Astrocyte (in vitro differentiated cells and primary cell): ENCODE results near the gene ZFYVE21.

Experiments
- EZH2 ChIP-seq: IDR thresholded peaks from 2 replicates; pipeline ENCODE4 v1.6.1; 2012; ENCODE audit warnings: mild to moderate bottlenecking, low read length, inconsistent platforms; ENCODE audit not compliant: insufficient read depth
- TF ChIP-seq, protein P1 (sequence below): IDR thresholded peaks from 2 replicates; pipeline ENCODE4 v1.5.1; 2011; ENCODE audit warnings: low read depth, mild to moderate bottlenecking, inconsistent platforms, low read length, moderate library complexity; ENCODE audit not compliant: insufficient read depth

DNA sequence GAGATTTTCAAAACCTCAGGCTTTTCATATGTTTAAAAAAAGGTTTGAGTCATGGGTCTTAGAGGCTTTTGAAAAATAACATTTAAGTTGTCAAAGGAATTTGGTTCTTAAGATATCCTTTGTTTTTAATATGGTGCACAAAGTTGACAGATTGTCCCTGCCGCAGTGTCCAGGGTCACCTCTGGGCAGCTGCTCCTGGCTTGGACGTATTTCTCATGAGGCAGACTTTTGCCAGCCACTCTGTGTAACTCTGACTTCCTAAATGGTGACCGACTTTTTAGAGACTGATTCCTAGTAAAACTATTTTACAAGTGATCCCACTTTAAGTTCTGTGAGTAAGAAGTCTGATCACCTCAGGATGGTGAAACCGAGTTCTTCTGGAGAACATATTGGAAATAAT, 27.9 kb upstream of the ZFYVE21 start:
- TF ChIP-seq, protein P1, sequence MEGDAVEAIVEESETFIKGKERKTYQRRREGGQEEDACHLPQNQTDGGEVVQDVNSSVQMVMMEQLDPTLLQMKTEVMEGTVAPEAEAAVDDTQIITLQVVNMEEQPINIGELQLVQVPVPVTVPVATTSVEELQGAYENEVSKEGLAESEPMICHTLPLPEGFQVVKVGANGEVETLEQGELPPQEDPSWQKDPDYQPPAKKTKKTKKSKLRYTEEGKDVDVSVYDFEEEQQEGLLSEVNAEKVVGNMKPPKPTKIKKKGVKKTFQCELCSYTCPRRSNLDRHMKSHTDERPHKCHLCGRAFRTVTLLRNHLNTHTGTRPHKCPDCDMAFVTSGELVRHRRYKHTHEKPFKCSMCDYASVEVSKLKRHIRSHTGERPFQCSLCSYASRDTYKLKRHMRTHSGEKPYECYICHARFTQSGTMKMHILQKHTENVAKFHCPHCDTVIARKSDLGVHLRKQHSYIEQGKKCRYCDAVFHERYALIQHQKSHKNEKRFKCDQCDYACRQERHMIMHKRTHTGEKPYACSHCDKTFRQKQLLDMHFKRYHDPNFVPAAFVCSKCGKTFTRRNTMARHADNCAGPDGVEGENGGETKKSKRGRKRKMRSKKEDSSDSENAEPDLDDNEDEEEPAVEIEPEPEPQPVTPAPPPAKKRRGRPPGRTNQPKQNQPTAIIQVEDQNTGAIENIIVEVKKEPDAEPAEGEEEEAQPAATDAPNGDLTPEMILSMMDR = no peak
- no peak for TF ChIP-seq EZH2
